Superior temporal gyrus (tissue), 1 donor: Measurements from ENCODE around the gene TJP1.
"Not testable (repeated sequence)": the region's sequence is repeated elsewhere in the genome, so short reads cannot be mapped to it uniquely, and the experiment has no call there.

Experiments
- DNase-seq: peaks from one replicate; pipeline ENCODE4 v3.0.0-alpha.2; 2016; ENCODE audit errors: extremely low spot score

Gene TJP1

DNA sequence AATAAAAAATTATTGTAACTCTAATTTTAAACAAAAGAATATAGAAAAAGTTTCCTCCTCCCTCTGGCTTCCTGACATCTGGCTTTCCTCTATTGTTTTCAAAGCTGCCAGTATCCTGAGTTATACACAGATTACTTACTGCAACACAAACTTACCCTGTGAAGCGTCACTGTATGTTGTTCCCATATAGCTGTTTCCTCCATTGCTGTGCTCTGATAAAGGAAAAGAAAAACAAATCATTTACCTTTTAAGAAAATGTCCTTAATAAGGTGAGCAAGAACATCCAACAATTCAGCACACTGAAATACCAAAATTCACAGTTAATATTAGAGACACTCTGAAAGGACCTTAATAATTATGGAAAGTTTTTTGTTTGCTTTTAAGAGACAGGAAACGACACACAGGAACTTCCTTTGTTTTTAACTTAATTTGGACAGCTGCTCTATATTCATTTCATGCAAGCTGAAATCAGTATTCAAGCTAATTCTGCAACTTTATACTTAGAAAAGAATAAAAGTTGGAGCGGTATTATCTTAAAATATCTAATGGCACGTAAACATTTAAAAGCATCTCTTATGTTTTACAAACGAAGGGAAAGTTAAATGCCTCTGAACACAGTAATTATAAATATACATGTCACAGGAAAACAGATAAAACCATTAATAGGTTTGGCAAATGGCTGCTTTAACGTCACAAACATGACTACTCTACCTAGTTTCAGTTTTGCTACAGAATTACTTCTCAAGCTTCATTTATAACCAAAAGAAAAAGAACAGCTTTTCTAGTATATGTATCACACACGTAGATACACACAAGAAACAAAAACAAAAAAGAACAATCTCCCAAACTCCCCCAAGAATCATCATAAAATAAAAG, 21.5 kb downstream of the TJP1 start:
- no peak for DNase-seq

DNA sequence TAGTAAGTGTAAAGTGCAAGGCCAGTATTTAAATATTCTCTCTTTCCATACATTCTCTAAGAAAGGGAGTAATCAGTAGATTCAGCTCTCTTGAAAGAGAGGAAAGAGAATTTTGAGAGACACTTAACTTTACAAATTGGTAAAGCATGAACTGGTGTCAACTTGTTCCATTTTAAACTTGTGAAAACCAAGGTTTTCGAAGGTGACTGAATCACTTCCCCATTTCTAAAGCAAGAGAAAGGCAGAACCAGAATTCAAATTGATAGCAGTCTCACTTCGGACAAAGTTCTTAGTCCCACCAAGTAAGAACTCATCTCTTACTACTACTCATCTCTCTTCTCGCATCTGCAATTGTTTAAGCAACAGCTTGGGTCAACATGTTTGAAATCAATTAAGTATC, 22.4 kb downstream of the TJP1 start:
- DNase-seq = no peak

DNA sequence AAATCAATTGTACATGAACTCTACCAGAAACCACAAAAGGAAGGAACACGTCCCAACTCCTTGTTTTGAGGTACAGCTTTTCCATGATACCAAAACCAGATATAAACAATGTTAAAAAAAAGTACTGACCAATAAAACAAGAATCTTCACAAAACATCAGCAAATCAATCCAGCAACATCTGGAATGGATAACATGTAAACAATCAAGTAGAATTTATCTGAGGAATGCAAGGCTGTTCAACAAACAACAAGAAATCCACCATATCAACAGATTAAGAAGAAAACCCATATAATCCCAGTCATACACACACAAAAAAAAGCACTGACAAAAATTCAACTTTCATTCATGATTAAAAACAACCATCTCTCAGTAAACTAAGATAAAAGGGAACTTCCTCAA, 26.7 kb downstream of the TJP1 start:
- no peak for DNase-seq

DNA sequence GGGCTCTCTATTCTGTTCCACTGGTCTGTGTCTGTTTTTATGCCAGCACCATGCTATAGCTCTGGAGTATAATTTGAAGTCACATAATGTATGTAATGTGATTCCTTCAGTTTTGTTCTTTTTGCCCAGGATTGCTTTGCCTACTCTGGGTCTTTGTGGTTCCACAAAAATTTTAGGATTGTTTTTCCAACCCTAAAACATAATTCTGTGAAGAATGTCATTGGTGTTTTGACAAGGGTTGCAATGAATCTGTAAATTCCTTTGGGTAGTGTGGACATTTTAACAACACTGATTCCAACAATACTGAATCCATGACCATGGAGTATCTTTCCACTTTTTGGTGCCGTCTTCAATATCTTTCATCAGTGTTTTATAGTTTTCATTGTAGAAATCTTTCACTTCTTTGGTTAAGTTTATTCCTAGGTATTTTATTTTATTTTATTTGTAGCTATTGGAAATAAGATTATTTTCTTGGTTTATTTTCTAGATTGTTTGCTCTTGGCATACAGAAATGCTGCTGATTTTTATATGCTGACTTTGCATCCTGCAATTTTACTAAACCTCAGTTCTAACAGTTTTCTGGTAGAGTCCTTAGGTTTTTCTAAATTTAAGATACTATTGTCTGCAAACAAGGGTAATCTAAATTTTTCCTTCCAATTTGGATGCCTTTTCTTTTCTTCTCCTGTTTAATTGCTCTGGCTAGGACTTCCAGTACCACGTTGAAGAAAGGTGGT, 29.7 kb downstream of the TJP1 start:
- DNase-seq = no peak

DNA sequence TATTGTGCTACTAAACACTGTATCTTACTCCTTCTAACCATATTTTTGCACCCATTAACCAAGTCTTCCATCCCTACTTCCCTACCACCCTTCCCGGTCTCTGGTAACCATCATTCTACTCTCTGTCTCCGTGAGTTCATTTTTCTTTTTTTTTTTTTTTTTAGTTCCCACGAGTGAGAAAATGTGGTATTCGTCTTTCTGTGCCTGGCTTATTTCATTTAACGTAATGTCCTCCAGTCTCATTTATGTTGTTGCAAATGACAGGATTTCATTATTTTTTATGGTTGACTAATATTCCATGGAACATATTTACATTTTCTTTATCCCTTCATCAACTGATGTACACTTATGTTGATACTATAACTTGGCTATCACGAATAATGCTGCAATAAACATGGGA, 31.7 kb downstream of the TJP1 start:
- no peak for DNase-seq

DNA sequence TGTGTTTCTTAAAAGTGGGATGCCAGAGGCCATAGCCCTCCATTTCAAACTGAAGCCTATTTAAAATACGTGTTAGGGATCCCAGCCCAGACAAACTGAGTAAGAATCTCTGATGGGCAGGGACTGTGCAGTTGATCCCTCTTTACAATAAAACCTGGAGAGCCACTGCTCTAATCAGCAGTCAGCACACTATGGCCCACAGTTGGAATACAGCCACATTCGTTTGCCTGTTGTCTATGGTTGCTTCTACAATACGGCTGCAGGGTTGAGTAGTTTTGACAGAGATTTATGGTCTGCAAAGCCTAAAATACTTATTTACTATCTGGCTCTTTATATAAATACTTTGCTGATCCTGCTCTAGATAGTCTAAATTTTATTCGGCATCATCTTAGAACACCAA, 32.4 kb downstream of the TJP1 start:
- no peak for DNase-seq

DNA sequence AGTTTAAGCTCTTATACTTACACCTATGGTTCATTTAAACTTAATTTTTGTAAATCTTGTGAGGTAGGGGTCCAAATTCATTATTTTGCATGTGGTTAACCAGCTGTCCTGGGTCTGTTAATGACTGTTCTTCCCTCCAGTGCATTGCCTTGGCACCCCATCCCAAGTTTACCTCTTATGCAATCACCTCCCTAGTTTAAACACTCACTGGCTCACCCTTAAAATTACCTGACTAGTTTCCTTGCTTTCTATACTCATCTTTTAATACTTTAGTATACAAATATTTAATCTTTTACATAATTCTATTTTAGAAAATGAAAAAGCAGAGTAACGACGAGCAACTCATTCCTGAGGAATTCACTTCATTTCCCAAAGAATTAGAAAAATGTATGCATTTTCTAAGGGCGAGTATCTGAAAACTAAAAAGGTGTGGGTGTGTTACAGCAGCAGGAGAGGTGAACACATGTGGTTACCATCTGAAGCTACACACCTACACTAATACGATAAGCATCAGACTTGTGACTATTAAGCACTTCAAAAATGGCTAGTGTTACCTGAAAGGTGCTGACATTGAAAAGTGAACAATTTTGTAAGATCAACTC, 33.7 kb downstream of the TJP1 start:
- DNase-seq = no peak

DNA sequence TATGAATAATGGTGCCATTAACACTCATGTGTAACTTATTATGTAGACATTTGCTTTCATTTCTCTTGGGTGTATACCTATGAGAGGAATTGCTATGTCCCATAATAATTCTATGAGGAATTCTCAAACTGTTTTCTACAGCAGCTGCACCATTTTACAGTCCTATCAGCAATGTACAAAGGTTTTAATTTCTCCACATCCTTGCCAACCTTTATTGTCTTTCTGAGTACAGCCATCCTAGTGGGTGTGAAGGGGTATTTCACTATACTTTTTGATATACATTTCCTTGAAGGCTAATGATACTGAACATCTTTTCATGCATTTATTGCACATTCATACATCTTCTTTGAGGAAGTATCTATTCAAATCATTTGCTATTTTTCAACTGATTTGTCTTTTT, 34.5 kb downstream of the TJP1 start:
- DNase-seq = no peak

DNA sequence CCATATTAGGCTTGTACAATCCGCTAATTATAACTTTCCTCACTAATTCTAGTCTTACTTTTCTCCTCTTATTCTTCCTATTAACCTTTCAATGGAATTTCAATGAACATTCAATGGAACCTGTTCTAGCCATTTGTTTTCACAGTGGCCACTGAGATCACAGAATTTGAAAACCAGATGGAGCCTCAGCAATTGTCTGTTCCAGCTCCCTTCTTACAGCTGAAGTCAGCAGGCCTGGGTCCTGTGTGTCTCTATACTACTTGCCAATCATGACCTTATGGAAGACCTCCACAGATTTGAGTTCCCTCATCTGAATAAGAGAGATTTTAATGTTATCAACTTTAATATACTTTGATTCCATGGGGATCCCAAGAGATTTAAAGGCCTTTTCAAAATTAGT, 36.6 kb downstream of the TJP1 start:
- no peak for DNase-seq

DNA sequence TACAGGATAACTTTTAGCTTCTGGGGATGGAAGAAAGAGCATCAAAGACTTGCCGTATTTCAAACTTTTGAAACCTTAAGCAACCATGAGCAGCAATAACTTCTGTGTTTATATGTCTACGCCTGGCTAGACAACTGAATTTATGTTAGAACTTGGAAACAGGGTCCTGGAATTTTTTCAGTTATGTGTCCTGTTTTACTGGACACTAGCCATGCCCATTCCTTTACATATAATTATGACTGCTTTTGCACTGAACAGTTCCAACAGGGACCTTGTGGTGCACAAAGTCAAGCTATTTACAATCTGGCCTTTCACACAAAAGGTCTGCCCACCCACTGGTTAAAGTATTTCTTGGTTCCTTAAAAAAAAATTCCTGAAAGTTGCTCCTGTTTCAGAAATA, 37.1 kb downstream of the TJP1 start:
- DNase-seq = no peak

DNA sequence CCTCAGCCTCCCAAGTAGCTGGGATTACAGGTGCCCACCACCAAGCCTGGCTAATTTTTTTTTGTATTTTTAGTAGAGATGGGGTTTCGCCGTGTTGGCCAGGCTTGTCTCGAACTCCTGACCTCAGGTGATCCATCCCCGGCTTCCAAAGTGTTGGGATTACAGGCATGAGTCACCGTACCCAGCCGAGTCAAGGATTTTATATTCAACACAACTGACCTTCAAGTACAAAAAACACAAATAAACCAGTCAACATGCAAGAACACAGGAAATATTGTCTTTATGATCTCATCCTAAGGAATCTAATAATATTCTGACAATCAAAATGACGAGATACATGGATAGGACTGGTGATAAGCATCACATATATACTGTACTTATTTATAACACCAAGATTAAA, 37.9 kb downstream of the TJP1 start:
- no peak for DNase-seq

DNA sequence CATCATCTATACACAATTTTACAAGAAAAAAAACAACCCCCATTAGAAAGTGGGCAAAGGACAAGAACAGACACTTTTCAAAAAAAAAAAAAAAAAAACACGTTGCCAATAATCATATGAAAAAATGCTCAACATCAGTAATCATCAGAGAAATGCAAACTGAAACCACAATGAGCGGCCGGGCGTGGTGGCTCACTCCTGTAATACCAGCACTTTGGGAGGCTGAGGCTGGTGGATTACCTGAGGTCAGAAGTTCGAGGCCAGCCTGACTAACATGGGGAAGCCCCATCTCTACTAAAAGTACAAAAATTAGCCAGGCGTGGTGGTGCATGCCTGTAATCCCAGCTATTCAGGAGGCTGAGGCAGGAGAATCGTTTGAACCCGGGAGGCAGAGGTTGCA, 39.5 kb downstream of the TJP1 start:
- DNase-seq = not testable (repeated sequence)

DNA sequence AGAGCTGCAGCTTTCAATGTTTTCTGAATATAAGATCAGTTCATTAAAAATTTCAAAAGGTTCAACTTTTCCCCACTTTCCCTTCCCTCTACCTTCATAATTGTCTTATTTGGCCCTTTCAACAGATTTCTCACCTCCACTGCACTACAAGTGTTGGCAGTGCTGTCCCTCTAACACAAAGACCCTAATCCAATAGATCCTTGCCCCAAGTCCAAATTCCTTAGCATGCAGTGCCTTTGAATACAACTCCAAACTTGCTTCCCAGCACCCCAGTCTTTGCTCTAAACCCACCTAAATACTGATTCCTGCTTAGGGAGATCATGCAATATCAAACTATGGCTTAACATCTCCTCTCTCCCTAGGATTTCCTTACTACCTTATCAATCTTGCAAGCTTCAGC, 43.9 kb downstream of the TJP1 start:
- DNase-seq = no peak

DNA sequence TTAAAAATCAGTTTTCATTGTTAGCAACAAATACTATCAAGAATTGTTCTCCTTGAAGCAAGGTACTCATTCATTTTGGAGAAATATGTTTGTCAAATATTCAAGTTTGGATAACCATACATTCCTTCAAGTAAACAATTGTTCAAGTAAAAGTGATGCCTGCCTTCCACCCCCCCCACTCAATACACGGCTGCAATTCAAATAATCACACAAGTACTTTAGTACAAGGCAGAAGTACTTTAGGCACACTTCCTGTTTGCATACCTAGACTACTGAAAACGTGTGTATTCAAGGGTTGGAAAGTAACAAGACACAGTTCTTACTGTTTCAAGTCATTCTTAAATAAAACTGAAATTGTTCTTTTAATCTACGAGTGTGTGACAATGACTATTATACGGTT, 45.4 kb downstream of the TJP1 start:
- DNase-seq = no peak

DNA sequence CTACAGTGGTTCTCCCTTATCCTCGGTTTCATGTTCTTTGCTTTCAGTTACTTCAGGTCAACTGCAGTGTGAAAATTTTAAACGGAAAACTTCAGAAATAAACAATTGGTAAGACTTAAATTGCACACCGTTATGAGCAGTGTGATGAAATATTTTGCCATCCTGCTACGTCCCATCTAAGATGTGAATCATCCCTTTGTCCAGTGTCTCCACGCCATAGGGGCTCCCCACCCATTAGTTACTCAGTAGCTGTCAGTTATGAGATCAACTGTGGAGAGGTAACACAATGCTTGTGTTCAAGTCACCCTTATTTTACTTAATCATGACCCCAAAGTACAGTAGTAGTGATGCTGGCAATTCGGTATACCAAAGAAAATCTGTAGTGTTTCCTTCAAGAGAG, 47.4 kb downstream of the TJP1 start:
- DNase-seq = no peak

DNA sequence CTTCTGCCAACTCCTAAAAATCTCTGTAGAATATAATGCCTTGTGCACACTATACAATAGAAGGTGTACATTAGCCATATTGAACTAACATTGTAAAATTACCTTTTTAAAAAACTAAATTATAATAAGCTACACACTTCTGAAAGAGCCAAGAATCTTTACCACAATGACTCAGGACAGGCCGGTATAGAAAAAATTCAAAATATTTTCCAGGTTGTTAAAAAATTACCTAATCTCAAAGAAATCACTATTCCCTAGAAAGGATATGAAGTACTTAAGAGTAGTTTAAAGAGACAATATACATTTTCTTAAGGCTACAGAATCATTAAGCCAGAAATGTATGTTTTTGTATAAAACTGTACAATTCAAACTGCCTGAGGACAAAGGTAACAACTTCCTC, 48.5 kb downstream of the TJP1 start:
- DNase-seq = no peak

DNA sequence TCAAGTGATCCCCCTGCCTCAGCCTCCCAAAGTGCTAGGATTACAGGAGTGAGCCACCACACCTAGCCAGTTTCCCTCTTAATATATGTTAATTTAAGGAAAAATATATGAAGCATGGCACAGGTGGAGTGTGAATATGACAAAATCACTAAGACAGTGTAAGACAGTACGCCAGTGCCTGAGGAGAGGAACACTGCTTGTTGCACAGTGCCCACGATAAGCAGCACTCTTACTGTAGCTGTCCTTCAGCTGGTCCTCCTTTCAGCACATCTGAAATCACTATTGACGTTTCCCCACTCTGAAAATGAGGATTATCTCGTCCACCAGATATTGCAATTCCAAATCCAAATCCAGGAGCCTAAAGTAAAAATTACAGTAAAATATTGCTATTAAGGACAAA, 49.3 kb downstream of the TJP1 start:
- DNase-seq = no peak

DNA sequence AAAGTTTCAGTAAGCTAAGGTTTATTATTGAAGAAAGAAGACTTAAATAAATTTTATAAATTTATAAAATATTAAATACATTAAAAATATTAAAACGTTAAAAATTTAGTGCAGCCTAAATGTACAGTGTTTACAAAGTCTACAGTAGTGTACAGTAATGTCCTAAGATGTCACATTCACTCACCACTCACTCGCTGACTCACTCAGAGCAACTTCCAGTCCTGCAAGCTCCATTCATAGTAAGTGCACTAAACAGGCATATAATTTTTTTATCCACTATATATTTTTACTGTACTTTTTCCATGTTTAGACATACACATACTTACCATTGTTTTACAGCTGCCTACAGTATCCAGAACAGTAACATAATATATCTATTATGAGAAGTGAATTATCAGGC, 51.5 kb downstream of the TJP1 start:
- no peak for DNase-seq

DNA sequence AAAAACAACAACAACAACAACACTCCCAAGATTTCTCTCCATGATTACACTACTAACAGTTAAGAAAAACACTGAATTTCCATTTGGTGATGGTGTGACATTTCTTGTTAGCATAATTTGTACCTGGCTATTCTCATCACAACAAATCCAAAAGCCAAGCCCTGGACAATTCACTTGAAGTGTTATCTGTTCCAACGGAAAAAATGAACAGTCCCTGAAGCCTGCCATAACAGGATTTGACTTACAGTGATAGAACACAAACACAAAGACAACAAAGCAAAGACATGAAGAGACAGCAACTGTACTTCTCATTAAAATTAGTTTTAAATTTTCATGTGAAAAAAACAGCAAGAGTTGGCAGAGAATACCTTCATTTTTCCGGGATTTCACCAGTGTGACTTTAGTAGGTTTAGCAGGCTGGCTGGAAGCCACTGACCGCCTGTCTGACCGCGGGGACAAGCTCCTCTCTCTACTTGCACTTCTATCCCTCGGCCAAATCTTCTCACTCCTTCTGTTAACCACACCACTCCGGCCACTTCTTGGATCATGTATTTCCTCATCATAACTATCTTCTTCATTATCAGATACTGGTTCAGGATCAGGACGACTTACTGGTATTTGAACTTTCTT, 56.3 kb downstream of the TJP1 start:
- DNase-seq = no peak

DNA sequence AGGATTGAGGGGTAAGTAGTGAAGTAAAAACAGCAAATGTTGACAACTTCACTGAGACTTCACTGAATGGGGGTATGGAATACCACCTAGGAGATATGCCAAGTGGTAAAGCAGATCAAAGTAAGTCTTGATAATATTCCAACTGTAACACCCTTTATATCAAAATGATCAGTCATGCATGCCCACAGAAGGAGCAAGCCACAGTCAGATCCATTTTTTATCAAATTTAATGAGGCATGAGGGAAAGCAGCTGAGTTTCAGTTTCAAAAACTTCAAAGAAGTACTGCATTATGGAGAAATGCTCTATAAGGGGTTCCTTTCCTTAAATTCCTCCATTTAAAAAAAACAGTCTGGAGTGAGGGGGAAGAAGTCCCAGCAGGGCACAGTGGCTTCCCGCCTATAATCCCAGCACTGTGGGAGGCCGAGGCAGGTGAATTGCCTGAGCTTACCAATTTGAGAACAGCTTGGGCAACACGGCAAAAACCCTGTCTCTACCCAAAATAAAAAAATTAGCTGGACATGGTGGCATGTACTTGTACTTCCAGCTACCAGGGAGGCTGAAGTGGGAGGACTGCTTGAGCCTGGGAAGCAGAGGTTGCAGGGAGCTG, 56.9 kb downstream of the TJP1 start:
- no peak for DNase-seq

DNA sequence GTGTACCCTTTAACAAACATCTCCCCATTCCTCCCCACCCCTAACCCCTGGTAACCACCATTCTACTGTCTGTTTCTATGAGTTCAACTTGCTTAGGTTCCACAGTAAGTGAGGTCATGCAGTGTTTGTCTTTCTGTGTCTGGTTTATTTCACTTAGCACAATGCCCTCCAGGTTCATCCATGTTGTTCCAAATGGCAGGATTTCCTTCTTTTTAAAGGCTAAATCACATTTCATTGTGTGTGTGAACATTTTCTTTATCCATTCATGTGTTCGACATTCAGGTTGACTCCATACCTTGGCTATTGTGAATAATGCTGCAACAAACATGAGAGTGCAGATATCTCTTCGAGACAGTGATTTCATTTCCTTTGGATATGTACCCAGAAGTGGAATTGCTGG, 62.7 kb downstream of the TJP1 start:
- DNase-seq = no peak
